Measurements from ENCODE around the gene P2RY13.
A peak's percentile ranks its signal among the peaks of the same experiment; 100 is the strongest.

P2RY13 gene

DNA sequence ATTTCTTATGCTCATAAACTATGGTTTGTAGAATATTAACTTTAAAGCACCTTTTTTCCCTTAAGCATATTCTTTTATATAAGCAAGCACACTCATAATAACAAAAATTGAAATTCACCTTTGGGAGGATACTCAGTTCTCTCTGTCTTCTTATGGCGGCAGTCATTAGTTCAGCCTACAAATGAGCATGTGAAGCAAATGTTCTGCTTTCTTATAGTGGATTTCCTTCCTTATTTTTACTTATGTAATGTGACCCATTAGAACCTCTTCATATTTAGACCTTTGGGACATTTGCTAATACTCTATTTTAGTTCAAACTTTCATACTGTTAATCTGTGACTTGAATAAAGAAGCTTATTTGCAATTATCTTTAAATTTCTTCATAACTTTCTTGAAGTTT is at the start of gene P2RY13:
P2RY13 (minus strand) TSS at position 187 of the 400 bp plus-strand sequence; CDS start at position 166, 21 bp downstream.
- DNase-seq (ENCODE audit: low read depth in 2 of 2), result no peak

DNA sequence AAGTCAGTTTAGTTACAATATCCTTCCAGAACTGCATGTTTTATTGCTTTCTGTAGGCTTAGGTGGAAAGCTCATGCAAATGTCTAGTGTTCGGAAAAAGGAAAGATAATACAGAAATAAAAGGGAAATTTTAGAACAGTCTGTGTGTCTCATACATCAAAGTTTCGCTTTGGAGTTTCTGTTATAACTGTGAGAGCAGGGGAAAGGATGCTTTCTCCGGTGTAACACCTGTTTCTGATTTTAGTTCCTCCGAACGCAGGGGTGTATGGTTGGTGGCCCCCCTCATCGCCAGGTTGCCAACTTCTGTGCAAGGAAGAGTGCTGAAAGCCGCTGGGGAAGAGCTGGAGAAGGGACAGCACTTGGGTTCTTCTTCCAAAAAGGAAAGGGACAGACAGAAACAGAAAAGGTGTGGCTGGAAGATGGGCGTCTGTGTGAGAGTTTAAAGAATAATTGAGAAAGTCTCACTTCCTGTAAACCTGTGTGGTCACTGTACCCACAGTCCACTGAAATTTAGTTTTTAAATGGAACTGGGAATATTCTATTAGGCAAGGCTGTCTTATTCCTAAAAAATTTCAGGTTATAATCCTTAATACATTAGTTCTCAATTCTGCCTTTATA is 48.5 kb upstream of the P2RY13 start:
- no peak for DNase-seq (ENCODE audit: low read depth in 2 of 2)

DNA sequence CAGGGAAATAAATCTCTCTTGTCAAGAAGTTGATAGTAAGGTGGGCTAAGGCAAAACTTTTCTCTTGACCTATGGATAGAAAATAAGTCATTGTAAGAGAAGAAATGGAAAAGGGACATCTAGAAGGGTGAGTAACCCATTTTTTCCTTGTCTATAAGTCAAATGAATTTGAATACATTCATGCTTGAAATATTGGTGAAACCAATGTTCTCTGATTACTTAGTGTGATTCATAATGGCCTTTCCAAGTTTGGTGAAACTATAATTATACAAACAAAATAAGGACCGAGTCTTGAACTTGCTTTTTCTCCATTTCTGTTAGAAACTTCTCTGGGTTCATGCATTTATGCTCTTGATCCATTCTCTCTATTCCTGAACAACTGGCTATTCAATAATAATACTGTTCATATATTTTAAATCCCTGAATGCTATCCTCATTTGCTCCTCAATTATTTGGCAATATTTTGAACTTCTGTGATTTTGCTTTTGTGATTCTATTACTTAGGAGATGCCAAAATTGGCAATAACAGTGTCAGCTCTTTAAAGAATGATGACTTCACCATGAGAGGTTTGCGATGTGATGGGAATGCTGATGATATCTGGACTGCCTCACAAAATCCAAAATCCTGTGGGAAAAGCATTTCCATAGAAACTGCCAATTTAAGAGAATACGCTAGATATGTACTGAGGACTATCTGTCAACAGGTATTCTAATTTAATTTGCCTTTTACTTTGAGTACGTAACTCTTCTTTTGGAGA is 42.9 kb upstream of the P2RY13 start:
- DNase-seq (ENCODE audit: low read depth in 2 of 2), result no peak

DNA sequence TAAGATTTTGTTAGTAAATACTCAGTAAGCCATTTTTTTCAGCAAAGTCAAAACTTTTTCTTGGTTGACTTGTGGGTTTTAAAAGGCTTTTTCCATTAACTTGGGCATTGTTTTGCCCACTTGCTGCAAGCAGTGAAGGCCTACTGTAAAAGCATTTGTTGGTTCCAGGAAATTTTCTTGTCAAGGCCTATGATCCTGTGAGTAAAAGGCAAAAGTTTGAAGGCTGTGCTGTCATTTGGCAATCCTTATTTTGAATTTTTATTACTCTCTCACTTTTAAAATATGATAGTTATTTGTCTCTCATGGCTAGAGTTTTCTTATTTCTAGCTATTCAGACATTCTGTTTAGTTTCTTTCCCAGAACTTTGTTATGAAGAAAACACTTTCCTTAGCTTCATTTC is 42.2 kb upstream of the P2RY13 start:
- DNase-seq (ENCODE audit: low read depth in 2 of 2), result no peak

DNA sequence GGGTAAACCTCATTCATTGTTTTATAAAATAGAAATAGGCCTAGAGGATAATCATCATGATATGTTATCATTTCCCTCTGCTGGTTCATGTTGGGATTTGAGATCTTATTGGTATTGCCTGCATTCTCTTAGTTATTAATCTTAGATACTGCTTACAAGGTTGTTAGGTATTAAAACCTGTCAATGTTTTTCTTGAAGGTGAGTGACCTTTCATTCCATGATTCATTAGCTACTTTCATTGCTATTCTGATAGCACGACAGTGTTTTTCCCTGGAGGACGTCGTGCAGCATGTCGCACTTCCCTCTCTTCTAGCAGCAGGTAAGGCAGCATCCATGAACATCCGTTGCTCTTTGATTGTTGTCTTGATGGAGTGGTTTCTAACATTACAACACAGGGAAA is 38.1 kb upstream of the P2RY13 start:
- no peak for DNase-seq (ENCODE audit: low read depth in 2 of 2)

DNA sequence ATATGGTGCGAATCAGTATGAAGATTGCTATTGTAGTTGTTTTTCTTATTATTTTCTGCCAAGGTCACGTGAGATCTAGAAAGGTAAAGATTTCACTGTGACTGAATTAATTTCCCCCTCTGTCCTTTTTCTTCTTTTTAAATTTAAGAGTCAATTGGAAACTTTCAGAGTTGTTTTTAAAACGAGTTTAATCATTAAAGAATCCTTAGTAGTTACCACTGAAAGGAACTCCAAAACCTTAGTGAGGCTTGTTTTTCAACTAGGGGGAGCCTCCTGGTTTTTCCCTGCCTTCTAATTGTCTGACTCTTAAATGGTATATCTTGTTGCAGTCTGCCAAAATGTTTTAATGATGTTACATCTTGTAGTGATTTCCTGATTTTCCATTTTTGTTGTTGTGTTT is 37.6 kb upstream of the P2RY13 start:
- no peak for DNase-seq (ENCODE audit: low read depth in 2 of 2)

DNA sequence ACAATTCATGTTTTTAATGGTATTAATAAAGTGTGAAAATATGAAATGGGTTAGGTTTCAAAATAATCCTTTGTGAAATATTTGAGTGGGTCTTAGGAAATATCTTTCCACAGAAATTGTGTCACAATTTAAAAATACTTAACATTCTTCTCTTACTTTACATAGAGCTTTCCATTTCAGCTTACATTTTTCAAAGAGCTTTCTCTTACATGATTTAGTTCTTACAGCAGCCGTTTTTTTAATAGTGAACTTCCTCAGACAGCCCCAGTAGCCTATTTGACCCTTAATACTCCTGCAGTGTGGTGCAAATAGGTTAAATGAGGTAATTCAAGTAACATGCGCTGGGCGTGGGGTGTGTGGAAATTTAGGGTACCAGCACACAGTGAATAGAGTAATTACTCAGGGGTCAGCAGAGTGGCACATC is 33.4 kb upstream of the P2RY13 start:
- DNase-seq (ENCODE audit: low read depth in 2 of 2), result no peak

DNA sequence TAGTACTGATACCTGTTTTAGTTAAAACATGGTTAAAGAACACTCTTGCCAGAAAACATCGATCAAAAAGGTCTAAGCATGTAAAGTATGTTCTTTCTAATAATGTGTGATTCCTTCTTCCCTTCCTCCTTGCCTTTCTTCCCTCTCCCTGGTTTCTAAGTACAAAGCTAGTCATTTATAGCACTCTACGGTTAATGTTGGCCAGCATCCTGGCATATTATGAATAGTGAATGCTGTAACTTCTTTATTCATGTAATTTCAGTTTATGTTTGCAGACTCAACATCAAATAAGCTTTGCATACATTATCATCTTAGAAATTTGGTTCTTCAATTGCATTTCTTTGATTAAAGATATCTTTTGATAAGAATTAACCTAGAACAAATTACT is 28.1 kb upstream of the P2RY13 start:
- no peak for DNase-seq (ENCODE audit: low read depth in 2 of 2)

DNA sequence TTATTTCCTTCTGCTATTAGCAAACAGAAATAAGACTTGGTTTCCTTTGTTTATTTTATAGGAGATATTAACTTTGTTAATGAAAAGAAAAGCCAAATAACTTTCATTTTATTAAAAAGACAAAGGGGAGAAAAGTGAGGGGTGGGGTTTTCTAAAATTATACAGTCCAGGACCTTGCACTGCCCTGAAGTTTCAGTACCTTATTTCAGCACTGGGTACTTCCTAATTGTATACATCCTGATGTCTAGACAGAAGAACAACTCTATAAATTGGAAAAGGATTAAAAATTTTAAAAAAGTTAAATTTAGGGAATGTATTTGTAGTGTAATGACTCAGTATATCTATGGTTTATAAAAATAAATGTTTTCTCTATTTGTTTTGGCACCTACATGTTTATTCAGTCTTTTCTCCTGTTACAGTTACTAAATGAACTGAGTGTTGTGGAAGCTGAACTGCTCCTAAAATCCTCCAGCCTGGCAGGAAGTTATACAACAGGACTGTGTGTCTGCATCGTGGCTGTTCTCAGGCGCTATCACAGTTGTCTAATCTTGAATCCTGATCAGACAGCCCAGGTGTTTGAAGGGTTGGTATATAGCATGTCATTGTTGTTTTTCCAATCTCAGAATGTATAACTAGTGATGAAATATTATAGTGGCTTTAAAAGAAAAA is 27.6 kb upstream of the P2RY13 start:
- DNase-seq (ENCODE audit: low read depth in 2 of 2), result no peak

DNA sequence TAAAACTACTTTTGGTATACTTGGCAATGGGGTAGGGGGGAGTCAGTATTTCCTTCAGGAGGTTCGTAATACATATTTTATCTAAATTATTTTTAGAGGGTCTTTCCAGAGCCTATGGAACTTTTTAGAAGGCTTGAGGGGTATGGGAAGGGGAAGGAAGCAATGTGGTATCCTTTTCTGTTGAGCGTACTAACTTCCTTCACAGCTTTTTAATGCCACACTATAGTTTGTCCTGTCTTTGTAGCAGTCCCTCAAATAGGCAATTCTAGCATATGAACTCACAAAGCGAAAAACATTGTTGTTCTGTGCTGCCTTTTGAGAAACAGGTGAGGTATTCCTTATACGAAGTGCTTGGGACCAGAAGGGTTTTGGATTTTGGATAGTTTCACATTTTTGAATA is 22.3 kb upstream of the P2RY13 start:
- no peak for DNase-seq (ENCODE audit: low read depth in 2 of 2)

DNA sequence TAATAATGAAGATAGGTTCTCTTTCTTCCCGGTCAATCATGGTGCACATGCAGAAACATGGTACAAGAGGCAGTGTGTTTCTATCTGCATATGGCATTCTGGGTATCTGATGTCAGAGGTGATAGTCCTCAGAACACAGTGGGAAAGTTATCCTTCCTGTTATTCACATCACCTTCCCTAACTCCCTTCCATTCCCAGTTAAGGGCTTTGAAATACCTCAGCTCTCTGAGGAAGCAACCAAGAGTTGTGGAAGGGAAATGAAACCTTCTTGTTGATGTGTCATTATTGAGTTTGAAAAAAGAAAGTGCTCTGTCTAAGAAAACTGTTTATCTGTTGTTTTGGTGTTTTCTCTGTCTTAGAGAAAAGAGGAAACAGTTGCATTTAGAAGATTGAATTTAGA is 21.9 kb upstream of the P2RY13 start:
- no peak for DNase-seq (ENCODE audit: low read depth in 2 of 2)

DNA sequence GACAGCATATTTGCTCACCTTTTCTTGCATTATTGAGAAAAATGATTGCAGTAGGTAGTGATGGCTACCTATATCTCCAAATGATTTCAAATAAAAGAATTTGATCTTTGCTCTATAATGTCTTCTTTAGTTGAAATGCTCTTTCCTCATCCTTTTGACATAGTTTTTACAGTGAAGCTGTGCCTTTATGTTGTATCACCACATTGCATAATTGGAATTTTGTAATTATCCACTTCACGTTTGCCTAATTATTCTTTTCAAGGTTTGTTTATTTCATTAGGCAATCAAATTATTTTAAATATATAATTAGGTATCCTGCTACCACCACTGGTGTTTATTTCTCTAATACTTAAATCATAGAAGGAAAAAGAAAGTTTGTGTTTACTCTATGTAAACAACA is 21.3 kb upstream of the P2RY13 start:
- DNase-seq (ENCODE audit: low read depth in 2 of 2), result no peak

DNA sequence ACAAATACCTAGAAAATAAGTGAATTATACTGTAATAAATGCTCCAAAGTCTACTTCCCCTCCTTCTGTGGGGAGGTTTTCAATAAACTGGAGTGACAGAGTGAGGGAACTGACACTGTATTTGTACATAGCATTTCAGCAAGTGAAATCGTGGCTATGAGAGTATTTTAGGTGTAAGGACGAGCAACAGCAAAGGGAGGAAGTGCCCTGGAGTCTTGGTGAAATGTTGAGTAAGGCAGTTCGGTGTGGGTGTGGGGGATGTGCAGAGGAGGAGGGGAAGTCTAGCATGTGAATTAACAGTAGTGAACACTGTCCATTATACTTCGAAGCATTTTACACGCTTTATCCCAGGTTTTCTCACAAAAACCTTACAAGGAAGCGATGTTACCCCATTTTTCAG is 18.1 kb upstream of the P2RY13 start:
- DNase-seq (ENCODE audit: low read depth in 2 of 2), result no peak

DNA sequence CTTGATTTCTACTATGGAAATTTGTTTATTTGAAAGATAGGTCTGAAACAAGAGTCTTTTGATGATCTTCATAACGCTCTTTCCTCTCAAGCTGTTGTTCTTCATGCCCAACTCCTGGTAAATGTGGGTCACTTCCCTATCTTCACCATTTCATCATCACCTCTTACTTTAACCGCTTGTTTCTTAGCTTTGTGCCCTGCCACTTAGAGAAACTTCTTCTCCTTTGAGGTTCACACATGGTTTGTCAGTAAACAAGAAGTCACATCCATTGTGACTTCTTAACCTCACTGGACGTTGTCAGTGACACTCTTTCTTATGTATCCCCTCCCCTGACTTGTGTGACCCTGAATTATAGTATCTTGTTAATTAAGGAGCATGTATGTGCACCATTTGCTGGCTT is 16.9 kb upstream of the P2RY13 start:
- no peak for DNase-seq (ENCODE audit: low read depth in 2 of 2)

DNA sequence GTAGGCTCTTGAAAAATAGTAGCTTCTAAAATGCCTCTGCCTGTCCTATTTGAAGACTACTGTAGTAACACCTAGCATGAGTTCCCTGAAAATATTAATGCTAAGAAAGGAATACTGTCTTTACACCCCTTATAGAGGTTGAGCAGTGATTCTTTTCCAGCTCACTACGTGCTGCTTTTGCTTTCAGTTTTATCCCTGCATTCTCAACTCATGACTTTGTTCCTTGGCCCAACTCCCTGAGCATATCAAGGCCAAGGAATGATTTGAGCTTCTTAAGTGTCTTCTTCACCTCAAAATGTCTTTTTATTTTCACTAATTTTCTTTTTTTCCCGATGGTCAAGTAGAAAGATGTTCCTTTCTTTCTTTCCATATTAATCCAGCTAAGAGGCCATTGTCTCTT is 16.5 kb upstream of the P2RY13 start:
- no peak for DNase-seq (ENCODE audit: low read depth in 2 of 2)

DNA sequence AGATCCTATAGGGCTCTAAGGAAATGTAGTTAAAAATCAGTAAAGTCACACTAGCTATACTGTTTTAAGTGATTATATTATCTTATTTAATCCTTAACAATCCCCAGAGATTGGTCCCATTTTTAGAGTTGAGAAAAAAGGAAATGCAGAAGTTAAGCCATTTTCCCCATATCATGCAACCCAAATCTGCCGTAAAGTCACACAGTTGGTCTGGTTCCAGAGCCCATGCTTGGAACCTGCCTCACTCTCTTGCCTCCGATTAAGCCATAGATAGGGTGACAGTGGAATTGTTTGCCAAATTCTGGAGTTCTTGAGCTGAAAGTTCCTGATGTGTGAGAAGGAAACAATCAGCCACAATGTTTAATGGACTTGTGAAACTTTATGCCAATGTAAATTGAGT is 2.3 kb upstream of the P2RY13 start:
- DNase-seq (ENCODE audit: low read depth in 2 of 2), result no peak

DNA sequence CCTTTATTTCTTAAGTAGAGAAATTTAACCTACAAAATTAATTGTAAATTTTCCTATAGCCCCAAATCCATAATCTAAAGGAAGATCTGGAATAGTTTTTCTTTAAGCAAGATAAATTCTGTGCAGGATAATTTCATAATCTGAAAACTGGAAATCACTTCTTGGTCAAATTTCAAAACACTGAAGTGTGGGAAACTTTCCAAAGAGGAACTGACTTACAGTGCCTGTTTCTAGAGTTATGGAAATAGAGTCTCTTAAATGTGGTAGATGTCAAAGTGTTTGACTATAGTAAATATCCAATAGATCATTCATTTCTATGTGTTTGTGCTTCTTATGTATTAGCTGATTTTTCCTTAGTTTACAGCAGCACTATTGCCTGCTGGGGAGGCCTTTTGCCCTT is 1.6 kb upstream of the P2RY13 start:
- no peak for DNase-seq (ENCODE audit: low read depth in 2 of 2)

DNA sequence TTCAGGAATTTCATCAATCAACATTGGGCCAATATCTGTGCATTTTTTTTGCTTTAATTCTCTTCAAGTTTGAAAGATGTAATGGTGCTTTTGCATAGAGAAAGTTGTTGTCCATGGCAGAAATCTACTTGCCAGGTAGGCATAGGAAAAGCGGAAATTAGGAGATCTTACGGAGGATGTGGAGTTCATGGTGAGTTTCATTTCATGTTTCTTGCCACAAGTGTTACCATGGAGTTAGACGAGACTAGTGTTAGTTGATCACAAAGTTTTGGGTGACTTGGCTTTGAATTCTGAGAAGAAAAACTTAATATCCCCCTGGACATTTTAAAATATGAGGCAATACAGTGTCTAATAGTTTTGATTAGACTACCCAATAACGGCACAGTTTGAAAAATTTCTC is 1.0 kb upstream of the P2RY13 start:
- DNase-seq (ENCODE audit: low read depth in 2 of 2), result no peak

DNA sequence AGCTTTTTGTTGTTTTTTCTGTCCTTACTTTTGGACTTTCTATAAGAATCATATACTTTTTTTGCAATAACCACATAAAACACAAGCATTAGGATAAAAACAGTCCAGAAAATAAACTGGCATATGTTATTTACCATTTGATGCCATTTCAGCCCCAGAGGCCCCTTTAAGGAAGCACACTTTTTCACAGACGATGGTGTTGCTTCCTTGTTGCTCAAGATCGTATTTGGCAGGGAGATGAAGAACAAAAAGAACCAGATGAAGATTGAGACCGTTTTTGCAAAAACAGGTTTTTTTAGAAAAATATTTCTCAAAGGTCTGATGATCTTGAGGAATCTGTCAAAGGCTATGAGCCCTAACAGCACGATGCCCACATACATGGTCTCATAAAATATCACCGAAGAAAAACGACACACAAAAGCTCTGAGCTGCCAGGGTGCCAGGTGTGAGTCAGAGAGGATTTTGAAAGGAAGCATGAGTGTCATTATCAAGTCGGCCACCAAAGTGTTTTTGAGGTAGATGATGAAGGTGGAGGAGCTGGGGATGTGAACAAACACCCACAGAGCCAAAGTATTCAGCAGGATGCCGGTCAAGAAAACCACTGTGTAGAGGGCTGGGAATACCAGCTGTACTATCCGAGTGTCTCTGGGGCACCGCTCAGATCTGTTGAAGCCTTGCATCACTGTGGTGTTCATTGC is 902 bp downstream of the P2RY13 start:
- peak in 1 of 2 donors; percentile 3 for DNase-seq (ENCODE audit: low read depth in 2 of 2)

DNA sequence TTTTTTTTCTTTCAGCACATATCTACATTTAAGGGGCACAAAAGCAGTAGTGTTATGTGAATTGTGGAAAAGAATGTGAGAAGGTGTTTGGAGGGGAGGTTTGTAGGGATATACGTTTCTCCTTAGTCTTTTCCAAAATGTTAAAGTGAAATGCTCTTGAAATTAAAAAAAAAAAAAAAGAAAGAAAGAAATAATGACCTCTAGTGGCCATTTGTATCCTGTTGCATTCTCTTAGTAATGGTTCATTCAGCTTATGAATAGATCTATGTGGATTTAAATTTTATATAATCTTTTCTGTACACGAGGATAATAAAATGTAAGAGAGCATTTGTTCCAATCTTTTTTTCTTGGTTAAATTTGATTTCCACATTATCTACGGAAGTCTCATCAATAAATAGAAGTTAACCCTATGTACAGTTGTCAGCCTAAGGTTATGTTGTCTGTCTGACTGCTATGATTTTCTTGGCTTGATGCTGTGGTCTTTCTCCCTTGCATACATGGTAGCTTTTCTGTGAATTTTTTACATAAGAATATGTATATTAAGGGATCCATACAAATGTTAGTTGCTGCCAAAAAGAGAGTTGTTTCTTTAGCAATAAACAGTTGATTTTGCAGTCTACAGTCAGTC is 1.7 kb downstream of the P2RY13 start:
- no peak for DNase-seq (ENCODE audit: low read depth in 2 of 2)

DNA sequence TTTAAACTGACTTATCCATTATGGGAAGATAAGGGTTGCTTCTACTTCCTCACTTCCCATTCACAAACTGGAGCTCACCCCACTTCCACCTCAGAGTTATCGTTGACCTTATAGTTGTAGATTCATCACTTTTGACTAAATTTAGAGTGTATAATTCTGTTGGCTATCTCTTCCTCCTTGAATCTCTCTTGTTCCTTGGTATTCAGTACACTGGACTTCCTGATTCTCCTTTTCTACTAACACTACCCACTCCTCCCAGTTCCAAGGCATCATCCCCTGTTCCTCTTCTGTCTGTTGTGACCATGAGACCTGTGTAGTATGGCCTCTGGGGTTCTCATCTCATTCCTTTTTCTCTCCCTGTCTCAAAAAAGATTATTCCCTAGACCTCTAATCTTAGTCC is 6.8 kb downstream of the P2RY13 start:
- DNase-seq (ENCODE audit: low read depth in 2 of 2), result no peak

DNA sequence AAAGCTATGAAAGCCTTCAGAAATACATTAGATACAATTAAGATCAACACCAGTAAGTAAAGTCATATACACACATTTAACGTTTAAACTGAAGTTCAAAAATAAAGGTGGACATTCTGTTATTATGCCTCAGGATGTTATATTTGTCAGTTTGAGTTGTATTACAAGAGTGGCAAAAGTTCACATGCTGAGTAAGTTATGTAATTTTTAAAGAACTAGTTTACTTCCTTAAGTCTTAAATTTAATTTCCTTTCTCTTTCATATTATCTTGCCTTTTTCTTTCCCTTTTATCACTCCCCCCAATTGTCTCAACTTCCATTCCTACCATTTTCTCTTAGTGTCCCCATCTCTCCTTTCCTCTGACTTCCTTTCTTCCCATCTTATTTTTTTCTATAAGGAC is 7.8 kb downstream of the P2RY13 start:
- no peak for DNase-seq (ENCODE audit: low read depth in 2 of 2)

All from stimulated activated CD8-positive, alpha-beta memory T cell treated with anti-CD3 and anti-CD28 coated beads, Interleukin-2, amount 100 ng/mL, for 1 hour (primary cell).